AML-193 (cell line): Measurements from ENCODE around the gene DLG5.

Experiments used
- DNase-seq, 2 experiments: peaks; one replicate each; lab custom pipeline; 2025; lab: John Stamatoyannopoulos, UW

DLG5 gene, protein sequence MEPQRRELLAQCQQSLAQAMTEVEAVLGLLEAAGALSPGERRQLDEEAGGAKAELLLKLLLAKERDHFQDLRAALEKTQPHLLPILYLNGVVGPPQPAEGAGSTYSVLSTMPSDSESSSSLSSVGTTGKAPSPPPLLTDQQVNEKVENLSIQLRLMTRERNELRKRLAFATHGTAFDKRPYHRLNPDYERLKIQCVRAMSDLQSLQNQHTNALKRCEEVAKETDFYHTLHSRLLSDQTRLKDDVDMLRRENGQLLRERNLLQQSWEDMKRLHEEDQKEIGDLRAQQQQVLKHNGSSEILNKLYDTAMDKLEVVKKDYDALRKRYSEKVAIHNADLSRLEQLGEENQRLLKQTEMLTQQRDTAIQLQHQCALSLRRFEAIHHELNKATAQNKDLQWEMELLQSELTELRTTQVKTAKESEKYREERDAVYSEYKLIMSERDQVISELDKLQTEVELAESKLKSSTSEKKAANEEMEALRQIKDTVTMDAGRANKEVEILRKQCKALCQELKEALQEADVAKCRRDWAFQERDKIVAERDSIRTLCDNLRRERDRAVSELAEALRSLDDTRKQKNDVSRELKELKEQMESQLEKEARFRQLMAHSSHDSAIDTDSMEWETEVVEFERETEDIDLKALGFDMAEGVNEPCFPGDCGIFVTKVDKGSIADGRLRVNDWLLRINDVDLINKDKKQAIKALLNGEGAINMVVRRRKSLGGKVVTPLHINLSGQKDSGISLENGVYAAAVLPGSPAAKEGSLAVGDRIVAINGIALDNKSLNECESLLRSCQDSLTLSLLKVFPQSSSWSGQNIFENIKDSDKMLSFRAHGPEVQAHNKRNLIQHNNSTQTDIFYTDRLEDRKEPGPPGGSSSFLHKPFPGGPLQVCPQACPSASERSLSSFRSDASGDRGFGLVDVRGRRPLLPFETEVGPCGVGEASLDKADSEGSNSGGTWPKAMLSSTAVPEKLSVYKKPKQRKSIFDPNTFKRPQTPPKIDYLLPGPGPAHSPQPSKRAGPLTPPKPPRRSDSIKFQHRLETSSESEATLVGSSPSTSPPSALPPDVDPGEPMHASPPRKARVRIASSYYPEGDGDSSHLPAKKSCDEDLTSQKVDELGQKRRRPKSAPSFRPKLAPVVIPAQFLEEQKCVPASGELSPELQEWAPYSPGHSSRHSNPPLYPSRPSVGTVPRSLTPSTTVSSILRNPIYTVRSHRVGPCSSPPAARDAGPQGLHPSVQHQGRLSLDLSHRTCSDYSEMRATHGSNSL (N-terminal part only)

DNA sequence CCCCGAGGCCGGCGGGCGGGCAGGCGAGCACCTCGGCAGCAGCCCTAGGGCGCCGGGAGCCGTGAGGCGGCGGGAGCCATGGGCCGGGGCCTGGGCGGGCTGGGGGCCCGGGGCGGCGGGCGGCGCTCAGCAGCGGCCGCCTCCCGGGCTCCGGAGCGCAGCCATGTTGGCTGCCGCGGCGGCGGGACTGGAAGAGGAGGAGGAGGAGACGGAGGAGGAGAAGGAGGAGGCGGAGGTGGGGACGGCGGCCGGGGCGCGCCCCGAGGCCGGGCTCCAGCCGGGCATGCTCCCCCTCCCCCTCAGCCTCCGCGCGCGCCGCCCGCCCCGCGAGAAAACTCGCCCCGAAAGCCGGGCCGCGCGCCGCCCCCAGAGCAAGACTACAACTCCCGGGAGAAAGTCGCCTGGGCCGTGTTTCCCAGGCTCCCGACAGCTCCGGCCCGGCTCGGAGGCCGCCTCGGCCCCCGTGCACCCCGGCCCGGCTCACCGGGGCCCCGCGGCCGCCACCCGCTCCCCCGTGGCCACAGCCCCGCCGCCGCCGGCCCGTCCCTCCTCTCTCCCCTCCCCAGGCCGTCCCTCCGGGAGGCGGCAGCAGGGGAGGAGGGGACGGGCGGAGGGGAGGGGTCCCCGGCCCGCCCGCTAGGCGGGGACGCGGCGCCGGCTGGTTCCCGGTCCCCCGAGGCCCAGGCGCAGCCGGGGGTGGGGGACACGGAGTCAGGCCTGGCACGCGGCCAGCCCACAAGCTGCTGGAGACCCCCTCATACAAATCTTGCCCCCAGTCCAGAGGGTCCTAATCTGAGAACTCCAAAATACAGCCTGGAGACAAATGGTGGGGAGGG is at the start of gene DLG5:
TSS of gene DLG5 (minus strand) at position 190 of the 836 bp plus-strand sequence. CDS start 235 bp downstream, outside the sequence.
- DNase-seq: no peak

DNA sequence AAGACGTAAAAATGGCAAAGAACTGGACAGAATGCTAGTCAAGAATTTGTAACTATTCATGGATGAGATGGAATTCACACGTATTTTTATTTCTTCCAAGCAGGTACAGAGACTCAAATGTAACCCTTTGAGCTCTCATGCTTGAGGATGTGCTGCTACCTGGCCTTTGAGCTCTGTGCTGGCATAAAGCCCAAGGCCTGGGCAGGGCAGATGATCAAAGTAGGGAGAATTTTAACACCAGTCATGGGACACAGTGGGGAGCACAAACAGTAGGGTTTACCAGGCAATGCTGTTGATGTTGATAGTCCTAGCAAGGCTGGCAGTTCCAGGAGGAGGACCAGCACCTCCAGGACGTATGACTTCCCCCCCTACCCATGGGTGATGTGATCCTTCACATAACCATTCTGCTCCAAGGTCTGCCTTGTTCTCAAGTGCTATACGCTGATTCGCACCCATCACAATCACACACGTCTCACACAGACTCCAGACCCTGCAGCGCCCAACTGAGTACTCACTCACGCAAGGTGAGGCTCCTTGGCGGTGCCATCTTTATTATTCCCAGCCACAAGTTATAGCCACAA is 48.6 kb upstream of the DLG5 start:
- no peak for DNase-seq

DNA sequence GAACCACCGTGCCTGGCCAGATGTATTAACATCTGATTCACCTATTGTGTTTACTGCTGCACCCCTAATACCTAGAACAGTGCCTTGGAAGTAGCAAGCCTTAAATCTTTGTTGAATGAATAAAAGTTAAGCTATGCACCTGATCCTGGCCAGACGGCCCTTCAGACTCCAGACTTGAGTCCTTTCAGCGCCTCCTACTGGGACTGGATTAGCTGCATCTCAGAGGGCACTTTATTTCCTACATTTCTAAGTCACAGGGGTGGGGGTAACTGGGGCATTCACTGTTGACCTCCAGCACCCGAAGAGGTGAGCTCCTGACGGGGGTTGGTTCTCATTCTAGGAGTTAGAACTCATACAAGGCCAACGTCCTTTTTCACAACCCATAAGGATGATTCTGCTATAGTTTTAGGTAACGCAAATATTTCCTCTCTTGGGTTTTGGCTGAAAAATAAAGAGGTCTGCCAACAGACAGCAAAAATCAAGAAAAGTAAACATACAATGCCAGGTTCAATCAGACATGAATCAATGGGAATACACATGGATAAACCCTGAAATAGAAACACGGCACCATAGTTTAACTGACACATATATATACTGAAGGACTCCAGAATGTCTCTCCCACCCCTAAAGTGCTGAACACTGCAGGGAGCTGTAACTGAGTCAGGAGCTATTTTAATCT is 48.0 kb upstream of the DLG5 start:
- DNase-seq: peak in 1 of 2 experiments; percentile 4

DNA sequence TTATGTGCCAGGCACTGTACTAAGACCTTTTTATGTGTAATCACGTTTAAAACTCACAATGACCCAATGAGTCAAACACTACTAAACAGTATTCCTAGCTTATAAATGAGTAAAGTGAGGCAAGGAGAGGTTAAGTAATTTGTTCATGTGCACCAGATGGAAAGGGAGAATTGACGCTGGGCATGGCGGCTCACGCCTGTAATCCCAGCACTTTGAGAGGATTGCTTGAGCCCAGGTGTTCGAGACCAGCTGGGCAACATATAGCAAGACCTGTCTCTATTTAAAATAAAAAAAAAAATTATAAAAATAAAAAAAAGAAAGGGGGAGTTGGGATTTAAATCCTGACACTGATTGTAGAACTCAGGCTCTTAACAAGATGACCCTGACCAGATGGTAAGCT is 46.7 kb upstream of the DLG5 start:
- DNase-seq: no peak

DNA sequence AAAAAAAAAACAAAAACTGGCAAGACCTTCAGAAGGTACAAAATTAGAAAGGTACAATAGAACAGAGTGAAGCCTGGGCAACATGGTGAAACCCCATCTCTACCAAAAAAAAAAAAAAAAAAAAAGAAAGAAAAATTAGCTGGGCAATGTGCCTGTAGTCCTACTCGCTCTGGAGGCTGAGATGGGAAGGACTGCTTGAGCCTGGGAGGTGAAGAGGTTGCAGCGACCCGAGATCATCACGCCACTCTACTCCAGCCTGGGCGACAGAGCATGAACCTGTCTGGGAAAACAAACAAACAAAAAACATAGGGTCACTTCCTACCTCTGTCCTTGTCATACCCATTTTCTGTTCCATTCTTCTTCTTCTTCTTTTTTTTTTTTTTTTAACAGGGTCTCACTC is 45.6 kb upstream of the DLG5 start:
- DNase-seq: no peak

DNA sequence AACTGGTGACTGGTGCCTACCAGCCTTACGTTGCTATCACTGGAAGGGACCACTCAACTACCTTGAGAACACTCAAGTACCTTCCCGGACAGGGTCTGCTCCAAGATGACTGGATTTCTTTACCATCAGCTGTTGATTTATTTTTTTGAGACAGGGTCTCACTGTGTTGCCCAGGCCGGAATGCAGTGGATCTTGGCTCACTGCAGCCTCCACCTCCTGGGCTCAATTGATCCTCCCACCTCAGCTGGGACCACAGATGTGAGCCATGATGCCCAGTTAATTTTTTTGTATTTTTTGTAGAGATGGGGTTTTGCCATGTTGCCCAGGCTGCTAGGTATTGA is 45.2 kb upstream of the DLG5 start:
- no peak for DNase-seq

DNA sequence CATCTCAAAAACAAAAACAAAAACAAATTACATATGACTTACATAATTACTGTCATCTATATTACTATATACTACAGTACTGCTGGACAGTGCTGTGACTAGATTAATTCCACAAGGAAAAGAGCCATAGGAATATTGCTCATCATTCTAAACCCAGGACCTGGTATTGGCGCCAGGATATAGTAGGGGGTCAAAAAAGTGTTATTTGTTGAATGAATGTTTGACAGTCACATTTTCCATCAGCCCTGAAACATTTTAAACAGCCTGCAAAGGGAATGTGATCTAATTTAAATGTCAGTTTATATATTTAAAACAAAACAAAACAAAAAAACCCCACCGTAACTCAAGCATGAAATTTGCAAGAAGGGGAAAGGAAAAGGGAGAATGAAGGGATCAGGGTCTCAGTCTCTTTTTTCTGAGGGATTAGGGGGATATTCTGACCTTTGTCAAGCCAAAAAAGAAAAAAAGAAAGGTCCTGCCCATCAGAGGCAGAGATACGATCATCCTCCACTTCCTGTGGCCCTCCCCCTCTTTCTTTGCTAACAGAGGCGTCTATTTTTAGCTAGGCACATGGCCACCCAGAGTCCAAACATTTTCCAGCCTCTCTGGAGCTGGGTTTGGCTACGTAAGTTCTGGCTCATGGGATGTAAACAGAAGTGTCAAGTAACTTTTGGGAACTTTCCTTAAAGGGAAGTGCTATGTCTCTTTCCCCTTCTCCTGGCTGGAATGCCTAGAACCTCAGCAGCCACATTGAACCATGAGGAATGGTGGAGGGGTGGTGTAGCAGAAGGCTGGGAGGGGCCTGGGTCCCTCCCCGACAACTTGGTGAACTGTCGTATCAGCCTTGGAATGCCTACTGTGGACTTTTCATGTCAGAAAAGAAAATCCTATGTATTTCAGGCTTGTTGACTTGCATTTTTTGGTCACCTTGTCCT is 44.6 kb upstream of the DLG5 start:
- DNase-seq: no peak

DNA sequence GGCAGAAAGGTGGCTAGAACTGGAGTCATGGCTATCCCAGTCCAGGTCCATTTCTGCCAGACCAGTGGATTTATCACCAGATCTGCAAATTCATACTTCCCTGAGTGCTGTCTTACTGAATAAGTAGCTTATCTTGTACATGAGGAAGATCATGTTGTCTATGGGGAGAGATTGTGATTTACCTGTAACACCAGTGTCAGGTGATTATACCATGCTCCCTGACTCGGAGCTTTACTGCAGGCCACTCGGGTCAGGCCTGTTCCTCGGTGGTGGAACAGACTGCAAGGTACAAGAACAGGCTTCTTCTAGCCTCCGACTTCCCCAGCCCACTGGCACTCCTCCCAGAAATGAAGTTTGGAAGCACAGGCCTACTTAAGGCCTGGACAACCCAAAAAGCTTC is 42.6 kb upstream of the DLG5 start:
- DNase-seq: no peak

DNA sequence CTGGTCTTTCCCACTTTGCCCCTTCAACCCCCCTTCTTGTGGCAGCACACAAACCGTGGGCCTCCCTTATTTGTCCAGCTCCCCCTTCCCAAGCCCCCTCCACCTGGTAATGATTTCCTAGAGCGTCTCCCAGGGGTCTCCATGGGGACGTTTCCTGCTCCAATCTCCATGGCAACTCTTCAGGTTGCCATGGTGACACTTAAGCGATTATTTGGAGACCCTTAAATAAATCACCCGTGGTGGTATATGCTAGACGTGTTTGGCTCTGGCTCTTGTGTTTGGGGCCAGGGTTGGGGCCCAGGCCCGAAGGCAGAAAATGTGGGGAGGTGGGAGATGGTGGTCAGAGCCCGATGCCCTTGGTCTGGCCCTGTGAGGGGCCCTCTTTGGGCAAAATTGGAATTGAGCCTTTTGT is 41.1 kb upstream of the DLG5 start:
- no peak for DNase-seq

DNA sequence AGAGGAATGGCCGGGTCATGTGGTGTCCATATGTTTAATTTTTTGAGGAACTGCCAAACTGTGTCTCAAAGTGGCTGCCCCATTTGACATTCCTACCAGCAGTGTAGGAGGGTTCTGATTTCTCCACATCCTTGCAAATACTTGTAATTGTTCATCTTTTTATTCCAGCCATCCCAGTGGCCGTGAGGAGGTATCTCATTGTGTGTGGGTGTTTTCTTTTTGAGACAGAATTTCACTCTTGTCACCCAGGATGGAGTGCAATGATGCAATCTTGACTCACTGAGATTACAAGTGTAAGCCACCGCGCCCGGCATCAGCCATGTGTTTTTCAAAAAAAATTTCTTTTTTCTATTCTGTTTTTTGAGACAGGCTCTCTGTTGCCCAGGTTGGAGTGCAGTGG is 38.7 kb upstream of the DLG5 start:
- DNase-seq: no peak

DNA sequence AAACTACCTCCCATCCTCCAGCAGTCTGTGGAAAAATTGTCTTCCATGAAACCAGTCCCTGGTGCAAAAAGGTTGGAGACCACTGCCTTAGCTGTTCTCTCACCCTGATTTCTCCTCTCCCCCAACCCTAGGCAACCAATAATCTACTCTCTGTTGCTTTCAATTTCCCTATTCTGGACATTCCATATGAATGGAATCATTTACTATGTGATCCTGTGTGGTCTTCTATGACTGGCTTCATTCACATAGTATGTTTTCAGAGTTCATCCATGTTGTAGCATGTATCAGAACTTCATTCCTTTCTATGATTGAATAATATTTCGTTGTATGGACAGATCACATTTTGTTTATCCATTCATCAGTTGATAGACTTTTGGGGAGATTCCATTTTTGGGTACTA is 38.3 kb upstream of the DLG5 start:
- no peak for DNase-seq

DNA sequence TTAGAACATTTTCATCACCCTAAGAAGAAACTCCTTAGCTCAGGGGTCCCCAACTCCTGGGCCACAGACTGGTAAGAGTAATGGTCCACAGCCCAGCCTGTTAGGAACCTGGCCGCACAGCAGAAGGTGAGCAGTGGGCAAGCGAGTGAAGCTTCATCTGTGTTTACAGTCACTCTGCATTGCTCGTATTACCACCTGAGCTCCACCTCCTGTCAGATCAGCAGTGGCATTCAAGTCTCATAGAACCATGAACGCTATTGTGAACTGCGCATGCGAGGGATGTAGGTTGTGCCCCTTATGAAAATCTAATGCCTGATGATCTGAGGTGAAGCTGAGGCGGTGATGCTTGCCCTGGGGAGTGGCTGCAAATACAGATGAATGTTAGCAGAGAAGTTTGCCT is 37.3 kb upstream of the DLG5 start:
- no peak for DNase-seq

DNA sequence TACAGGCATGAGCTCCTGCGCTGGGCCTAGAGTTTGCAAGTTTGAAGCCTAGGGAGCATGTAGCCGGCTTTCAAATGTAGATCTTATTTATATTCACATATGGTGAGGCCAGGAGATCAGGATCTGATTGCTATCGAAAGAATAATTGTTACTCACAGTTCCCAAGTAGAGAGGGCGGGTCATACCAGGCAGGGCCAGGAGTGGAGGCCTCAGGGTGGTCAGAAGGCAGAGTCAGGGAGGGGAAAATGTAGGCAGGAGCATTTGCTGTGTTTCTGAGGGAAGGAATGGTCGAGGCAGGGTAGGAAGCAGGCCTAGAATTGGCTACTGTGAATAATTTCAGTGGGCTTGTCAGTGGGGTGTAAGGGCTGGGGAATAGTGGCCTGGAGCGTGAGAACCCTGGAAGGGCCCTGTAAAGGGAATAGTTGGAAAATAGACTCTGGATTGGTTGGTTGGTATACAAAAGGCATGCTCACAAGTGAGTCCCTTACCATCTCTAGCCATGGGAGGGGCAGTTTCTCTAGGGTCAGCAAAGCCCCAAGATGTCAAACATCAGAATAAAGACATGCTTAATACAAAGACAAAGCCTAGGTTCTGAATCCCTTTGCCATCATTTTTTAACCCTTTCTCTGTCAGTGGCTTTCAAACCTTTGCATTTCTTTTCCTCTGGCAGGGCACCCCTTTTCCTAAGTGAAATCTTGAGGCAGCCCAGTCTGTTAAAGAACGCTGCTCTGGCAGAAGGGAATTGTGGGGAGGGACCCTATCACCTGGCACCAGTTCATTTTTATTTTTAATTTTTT is 36.0 kb upstream of the DLG5 start:
- no peak for DNase-seq

DNA sequence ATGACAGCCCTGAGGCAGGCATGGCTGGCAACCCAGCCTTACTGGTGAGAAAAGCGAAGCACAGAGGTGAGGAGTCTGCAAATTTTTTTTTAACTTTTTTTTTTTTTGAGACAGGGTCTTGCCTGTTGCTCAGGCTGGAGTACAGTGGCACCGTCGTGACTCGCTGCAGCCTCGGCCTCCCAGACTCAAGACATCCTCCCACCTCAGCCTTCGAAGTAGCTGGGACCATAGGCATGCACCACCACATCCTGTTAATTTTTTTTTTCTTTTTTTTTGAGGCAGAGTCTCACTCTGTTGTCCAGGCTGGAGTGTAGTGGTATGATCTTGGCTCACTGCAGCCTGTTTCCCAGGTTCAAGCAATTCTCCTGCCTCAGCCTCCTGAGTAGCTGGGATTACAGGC is 35.1 kb upstream of the DLG5 start:
- no peak for DNase-seq

DNA sequence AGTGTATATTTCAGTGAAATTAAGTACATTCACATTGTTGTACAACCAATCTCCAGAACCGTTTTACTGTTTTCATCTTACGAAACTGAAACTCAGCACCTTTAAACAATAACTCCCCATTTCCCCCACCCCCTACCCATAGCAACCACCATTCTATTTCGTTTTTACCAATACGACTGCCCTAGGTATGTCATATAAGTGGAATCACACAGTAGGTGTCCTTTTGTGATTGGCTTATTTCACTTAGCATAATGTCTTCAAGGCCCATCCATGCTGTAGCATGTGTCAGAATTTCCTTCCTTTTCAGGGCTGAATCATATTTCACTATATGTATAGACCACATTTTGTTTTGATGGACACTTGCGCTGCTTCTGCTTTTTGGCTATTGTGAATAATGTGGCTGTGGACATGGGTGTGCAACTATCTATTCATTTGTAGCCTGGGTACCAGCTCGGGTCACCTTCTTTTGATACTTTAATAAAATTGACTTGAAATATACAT is 34.3 kb upstream of the DLG5 start:
- DNase-seq: no peak

DNA sequence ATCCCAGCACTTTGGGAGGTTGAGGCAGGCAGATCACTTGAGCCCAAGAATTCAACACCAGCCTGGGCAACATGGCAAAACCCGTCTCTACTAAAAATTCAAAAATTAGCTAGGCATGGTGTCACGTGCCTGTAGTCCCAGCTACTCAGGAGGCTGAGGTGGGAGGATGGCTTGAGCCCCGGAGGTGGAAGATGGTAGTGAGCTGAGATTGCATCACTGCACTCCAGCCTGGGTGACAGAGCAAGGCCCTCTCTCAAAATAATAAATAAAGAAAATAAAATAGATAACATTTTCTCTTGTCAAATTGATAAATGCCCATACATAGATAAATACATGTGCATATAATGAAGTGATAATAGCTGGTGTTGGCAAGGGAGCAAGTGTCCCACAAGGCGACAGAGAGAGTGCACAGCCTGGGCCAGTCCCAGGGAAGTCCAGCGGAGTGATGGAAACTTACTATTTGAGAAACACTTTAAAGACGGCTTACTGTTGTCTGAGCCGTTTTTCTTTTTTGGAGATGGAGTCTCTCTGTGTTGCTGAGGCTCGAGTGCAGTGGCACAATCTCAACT is 33.4 kb upstream of the DLG5 start:
- no peak for DNase-seq

DNA sequence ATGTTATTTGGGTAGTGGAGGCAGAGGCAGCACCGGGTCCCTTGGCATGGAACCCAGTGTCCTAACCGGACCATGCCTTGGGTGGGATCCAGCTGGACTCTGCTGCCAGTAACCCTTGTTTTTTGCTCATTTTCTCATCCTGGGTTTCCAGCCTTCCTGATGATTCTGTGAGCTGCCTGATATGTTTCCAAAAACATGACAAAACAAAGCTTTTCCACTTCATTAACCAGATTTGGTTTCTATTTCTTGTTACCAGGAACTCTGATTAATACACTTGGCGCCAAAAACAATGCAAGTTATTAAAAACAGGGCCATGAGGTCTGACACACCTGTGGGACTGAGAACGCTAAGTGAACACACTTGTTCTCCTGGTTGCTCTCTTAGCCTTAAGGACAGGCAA is 32.8 kb upstream of the DLG5 start:
- no peak for DNase-seq

DNA sequence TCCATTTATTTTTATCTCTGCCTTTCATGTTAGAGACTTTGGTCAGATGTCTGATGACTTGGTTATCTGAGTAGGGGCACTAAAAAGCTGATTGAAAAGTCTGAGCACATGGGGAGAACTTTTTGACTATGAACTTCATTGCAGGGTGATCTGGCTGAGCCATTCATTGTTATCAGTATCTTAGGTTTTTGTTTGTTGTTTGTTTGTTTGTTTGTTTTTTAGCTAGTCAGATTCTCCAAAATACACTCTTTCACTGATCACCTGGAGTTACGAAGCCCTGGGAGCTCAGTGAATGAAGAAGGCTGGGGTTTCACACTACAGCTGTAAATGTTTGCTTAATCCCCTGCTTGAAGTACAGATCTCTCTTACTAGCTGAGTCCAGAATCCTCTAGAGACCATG is 28.6 kb upstream of the DLG5 start:
- no peak for DNase-seq
